GM19328 (cell line): ENCODE data around the gene IMMT.

Source experiments
- ATAC-seq: cut with Tn5 transposase; IDR thresholded peaks from one replicate; pipeline ENCODE4 v1.9.1; 2021; ENCODE audit warnings: mild to moderate bottlenecking, moderate library complexity; ENCODE audit not compliant: unreplicated experiment

Gene IMMT

DNA sequence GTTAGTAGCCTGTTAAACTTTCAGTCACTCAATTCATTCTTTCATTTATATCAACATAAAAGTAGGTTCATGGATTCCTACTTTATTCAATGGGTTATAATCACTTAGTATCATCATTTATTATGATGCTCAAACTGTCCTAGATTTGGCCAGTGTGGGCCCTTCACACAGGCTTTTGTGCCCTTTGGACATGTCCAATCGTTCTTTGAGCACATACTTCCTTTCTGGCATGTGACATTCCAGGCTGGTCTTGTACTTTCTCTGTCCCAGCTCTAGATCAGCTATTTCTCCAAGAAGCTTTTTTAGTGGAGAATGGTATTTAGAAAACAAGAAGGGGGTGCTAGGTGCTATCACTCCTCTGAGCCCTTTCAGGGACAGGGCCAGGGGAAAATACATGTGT is 101.0 kb downstream of the IMMT start:
- ATAC-seq: no peak
